ENCODE data around the gene PRDM15. TPM values are rescaled to one million over a fixed set of nuclear protein-coding genes. Genes with fewer than 3 reads are reported as not detected.

PRDM15 gene
- total and polyA plus RNA-seq, 8 donors, result 6.2 to 10.0 (median 7.3) TPM

DNA sequence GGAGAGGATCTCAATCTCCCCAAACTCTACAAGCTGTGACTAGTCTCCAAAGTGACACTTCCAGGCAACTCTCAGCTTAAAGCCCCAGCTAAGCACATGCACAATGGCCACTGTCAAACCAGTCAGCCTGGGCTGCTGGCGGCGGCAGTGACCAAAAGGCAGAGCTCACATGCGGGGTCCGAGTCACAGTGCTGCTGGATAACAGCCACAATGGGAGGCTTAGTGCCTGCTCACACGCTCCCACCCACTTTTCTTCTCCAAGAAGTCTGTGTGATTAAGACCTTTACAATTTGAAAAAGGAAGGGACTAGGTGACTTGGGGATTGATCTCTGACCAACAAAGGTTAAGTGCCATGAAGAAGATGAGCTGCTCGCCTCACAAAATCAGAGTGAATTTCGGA is 129.1 kb downstream of the PRDM15 start:
- DNase-seq (no peak), ATAC-seq (no peak)
- Histone ChIP-seq H3K4me3 (no peak overlapping the region), H3K27ac (no peak overlapping the region), H3K4me1 (peaks cover 8% of the 10 kb centered on the region in 2 donors), H3K36me3 (no peaks in the 10 kb centered on the region), H3K27me3 (peaks cover 0 to 6% of the 10 kb centered on the region in 2 donors), H3K9me3 (no peaks in the 10 kb centered on the region)
- TF ChIP-seq CTCF (IDR thresholded peaks at IDR 0.05), result no peak
- intact Hi-C loops (cut with DNase I), result no loop called here

DNA sequence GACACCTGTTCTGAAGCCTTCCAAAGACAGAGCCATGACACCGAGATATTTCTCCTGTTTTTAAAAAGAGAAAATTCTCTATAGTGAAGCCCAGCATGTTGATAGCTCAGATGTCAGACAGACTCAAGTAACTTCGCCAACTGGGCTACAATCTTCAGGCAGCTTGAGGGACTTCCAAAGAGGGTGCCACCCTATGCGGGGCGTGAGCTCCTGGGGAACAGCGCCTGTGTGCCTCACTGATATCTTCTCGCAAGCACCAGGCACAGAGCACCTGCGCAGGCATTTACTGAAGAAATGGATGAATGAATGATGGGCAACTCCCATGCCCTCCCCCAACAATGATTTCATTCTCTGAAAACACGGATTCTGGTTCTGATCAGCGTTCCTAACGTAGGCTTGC is 129.9 kb downstream of the PRDM15 start:
- Histone ChIP-seq H3K9me3 (no peaks in the 10 kb centered on the region), H3K4me3 (no peak overlapping the region), H3K27me3 (peaks cover 0 to 8% of the 10 kb centered on the region in 2 donors), H3K36me3 (no peaks in the 10 kb centered on the region), H3K4me1 (peaks cover 8% of the 10 kb centered on the region in 2 donors), H3K27ac (no peak overlapping the region)
- intact Hi-C loops (cut with DNase I), result no loop called here
- ATAC-seq (no peak), DNase-seq (no peak)
- no peak for TF ChIP-seq CTCF (IDR thresholded peaks at IDR 0.05)

Other genes starting within 250 kb of the PRDM15 start
- gene RIPK4, start 112.3 kb downstream of the PRDM15 start, total RNA-seq, result 10 to 100 TPM in 1 of 2 donors, 1 to 10 TPM in 1; 5.8 to 10.5 TPM
- gene RIPK4, start 112.3 kb downstream of the PRDM15 start, polyA plus RNA-seq (ENCODE audit: insufficient read length in 6 of 6), result 1 to 10 TPM; 8.0 to 9.1 (median 8.5) TPM
- 10 to 100 TPM; 19.4 to 22.0 TPM for gene C2CD2, start 74.7 kb upstream of the PRDM15 start, total RNA-seq
- 10 to 100 TPM; 18.3 to 24.1 (median 19.6) TPM for gene C2CD2, start 74.7 kb upstream of the PRDM15 start, polyA plus RNA-seq (ENCODE audit: insufficient read length in 6 of 6)
- gene ZBTB21, start 131.0 kb upstream of the PRDM15 start, total RNA-seq, result 10 to 100 TPM; 12.2 to 13.9 TPM
- 10 to 100 TPM in 4 of 6 donors, 1 to 10 TPM in 2; 9.2 to 11.0 (median 10.5) TPM for gene ZBTB21, start 131.0 kb upstream of the PRDM15 start, polyA plus RNA-seq (ENCODE audit: insufficient read length in 6 of 6)
- under 1 TPM in 1 of 2 donors, not detected in 1; 0.10 TPM for gene UMODL1, start 192.0 kb upstream of the PRDM15 start, total RNA-seq
- gene UMODL1, start 192.0 kb upstream of the PRDM15 start, polyA plus RNA-seq (ENCODE audit: insufficient read length in 6 of 6), result under 1 TPM; 0.13 to 0.69 (median 0.48) TPM

Data from left lung (tissue), 10 donors.